GM12878 (cell line): ENCODE measurements around the gene MBD5. TPM values are rescaled to one million over a fixed set of nuclear protein-coding genes. Genes with fewer than 3 reads are reported as not detected.

Source experiments
- CBX5 ChIP-seq: sonication (generic); IDR thresholded peaks from 2 replicates; pipeline ENCODE4 v1.6.1; 2016; ENCODE audit warnings: low read depth, moderate library complexity, mild to moderate bottlenecking, inconsistent platforms
- ETV6 ChIP-seq, 2 experiments: fragments of 450-650 bp in 1 of 2; IDR thresholded peaks in 1 of 2; conservative IDR thresholded peaks in 1 of 2; 2 replicates each; pipeline ENCODE4 v1.6.1; 2014; ENCODE audit warnings: antibody characterized with exemption in 1 of 2, borderline replicate concordance in 1 of 2, low read depth in 1 of 2, mild to moderate bottlenecking in 1 of 2, moderate library complexity in 1 of 2
- FOS ChIP-seq: IDR thresholded peaks from 3 replicates; pipeline ENCODE4 v1.6.1; 2011; ENCODE audit warnings: borderline replicate concordance; ENCODE audit not compliant: insufficient read length; ENCODE audit errors: extremely low read depth
- FOXK2 ChIP-seq: fragments of 450-650 bp; IDR thresholded peaks from 2 replicates; pipeline ENCODE4 v1.6.1; 2017; ENCODE audit warnings: mild to moderate bottlenecking, moderate library complexity
- NFYA ChIP-seq: IDR thresholded peaks from 2 replicates; pipeline ENCODE4 v1.6.1; 2011; ENCODE audit warnings: low read depth, mild to moderate bottlenecking, low read length, improper control_type of control experiment, borderline replicate concordance
- POLR2AphosphoS2 ChIP-seq: IDR thresholded peaks from 2 replicates; pipeline ENCODE4 v1.6.1; 2011; ENCODE audit warnings: low read depth, mild to moderate bottlenecking, low read length, improper control_type of control experiment, moderate library complexity
- POLR2AphosphoS5 ChIP-seq: IDR thresholded peaks from 2 replicates; pipeline ENCODE4 v1.6.1; 2011; ENCODE audit warnings: mild to moderate bottlenecking, low read length, inconsistent platforms
- RUNX3 ChIP-seq: IDR thresholded peaks from 2 replicates; pipeline ENCODE4 v1.6.1; 2012; ENCODE audit warnings: low read length, inconsistent platforms
- SPI1 ChIP-seq: IDR thresholded peaks from 2 replicates; pipeline ENCODE4 v1.6.1; 2011; ENCODE audit warnings: low read depth, mild to moderate bottlenecking, low read length, moderate library complexity, borderline replicate concordance; ENCODE audit not compliant: insufficient read depth
- TBL1XR1 ChIP-seq: IDR thresholded peaks from 2 replicates; pipeline ENCODE4 v1.6.1; 2012; ENCODE audit warnings: low read depth, low read length, improper control_type of control experiment
- ZNF384 ChIP-seq: IDR thresholded peaks from 2 replicates; pipeline ENCODE4 v1.6.1; 2012; ENCODE audit warnings: low read depth, mild to moderate bottlenecking, low read length, improper control_type of control experiment, borderline replicate concordance
- polyA plus RNA-seq, 11 experiments: library from polyadenylated mRNA; depleted of rRNA in 4 of 11; unstranded in 6 of 11; stranded (reverse) in 5 of 11; fragments of >200 nt; fragmentation: Nextera tagmentation in 4 of 11; fragmentation: Illumina TruSeq in 1 of 11; extraction: Ambion mirVana in 4 of 11; extraction: Trizol in 1 of 11; gene quantifications; 1 replicate in 1 of 11; 2 replicates in 10 of 11; pipeline versions ENCODE4 v1.2.1 to v1.2.3, GENCODE V29; 2011 to 2016; ENCODE audit warnings: inconsistent platforms in 2 of 11, missing spikeins in 2 of 11, low read depth in 1 of 11
- total RNA-seq, 4 experiments: library from RNA; depleted of rRNA in 3 of 4; stranded (reverse); fragments of >200 nt in 3 of 4; fragmentation: Illumina TruSeq in 1 of 4; extraction: Trizol in 1 of 4; gene quantifications; 2 replicates each; pipeline versions ENCODE4 v1.2.1 to v1.2.3, GENCODE V29; 2013 to 2021
- TF ChIP-seq, protein P1 (sequence below): fragments of 450-650 bp; IDR thresholded peaks from 2 replicates; pipeline ENCODE4 v1.6.1; 2017; ENCODE audit warnings: mild to moderate bottlenecking
- TF ChIP-seq, protein P2 (sequence below): IDR thresholded peaks from 2 replicates; pipeline ENCODE4 v1.6.1; 2012; ENCODE audit warnings: low read depth, low read length, improper control_type of control experiment
- TF ChIP-seq, protein P3 (sequence below): fragments of 450-650 bp; IDR thresholded peaks from 2 replicates; pipeline ENCODE4 v1.6.1; 2018; ENCODE audit warnings: borderline replicate concordance, mild to moderate bottlenecking; ENCODE audit not compliant: partially characterized antibody
- TF ChIP-seq, protein P4 (sequence below): fragments of 150-350 bp; IDR thresholded peaks from 2 replicates; pipeline ENCODE4 v1.6.1; 2016; ENCODE audit warnings: low read depth, low read length

The MBD5 gene
- total and polyA plus RNA-seq, 10 of the 15 experiments (the other 5 are each of a cell fraction or from before 2014, with no cell fraction given) = 7.4 to 58.0 (median 21.2) TPM

DNA sequence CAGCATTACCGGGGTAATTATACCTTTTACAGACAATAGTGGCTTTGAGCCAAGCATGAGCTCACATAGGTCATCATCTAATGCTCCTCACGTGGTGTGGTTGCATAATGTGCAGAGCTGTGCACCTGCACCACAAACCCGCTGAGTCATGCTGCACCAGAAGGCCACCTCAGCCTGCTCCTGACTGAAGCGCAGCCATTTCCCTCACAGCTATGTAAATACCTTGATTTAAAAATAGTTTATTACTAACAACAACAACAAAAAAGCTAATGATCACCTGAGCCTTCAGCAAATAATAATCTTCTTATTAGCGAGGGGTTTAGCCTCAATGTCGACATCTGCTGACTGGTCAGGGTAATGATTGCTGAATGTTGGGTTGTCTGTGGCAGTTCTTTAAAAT is 238.8 kb downstream of the MBD5 start (continued):
- TF ChIP-seq, protein P1, sequence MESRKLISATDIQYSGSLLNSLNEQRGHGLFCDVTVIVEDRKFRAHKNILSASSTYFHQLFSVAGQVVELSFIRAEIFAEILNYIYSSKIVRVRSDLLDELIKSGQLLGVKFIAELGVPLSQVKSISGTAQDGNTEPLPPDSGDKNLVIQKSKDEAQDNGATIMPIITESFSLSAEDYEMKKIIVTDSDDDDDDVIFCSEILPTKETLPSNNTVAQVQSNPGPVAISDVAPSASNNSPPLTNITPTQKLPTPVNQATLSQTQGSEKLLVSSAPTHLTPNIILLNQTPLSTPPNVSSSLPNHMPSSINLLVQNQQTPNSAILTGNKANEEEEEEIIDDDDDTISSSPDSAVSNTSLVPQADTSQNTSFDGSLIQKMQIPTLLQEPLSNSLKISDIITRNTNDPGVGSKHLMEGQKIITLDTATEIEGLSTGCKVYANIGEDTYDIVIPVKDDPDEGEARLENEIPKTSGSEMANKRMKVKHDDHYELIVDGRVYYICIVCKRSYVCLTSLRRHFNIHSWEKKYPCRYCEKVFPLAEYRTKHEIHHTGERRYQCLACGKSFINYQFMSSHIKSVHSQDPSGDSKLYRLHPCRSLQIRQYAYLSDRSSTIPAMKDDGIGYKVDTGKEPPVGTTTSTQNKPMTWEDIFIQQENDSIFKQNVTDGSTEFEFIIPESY = peak; percentile 83; the same call in 1 of the 2 replicates
- TF ChIP-seq NFYA (no peak), ETV6 (conservative IDR thresholded peaks at IDR 0.05 in 1 of 2, IDR thresholded peaks at IDR 0.05 in 1 of 2; ENCODE audit: borderline replicate concordance in 1 of 2, low read depth in 1 of 2) (no peak), ZNF384 (no peak), POLR2AphosphoS2 (no peak), POLR2AphosphoS5 (no peak), TBL1XR1 (no peak), FOXK2 (no peak), FOS (no peak), CBX5 (peak; percentile 91; the same call in 1 of the 2 replicates), SPI1 (no peak), RUNX3 (no peak)
- TF ChIP-seq, protein P2, sequence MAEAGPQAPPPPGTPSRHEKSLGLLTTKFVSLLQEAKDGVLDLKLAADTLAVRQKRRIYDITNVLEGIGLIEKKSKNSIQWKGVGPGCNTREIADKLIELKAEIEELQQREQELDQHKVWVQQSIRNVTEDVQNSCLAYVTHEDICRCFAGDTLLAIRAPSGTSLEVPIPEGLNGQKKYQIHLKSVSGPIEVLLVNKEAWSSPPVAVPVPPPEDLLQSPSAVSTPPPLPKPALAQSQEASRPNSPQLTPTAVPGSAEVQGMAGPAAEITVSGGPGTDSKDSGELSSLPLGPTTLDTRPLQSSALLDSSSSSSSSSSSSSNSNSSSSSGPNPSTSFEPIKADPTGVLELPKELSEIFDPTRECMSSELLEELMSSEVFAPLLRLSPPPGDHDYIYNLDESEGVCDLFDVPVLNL = no peak
- TF ChIP-seq, protein P3, sequence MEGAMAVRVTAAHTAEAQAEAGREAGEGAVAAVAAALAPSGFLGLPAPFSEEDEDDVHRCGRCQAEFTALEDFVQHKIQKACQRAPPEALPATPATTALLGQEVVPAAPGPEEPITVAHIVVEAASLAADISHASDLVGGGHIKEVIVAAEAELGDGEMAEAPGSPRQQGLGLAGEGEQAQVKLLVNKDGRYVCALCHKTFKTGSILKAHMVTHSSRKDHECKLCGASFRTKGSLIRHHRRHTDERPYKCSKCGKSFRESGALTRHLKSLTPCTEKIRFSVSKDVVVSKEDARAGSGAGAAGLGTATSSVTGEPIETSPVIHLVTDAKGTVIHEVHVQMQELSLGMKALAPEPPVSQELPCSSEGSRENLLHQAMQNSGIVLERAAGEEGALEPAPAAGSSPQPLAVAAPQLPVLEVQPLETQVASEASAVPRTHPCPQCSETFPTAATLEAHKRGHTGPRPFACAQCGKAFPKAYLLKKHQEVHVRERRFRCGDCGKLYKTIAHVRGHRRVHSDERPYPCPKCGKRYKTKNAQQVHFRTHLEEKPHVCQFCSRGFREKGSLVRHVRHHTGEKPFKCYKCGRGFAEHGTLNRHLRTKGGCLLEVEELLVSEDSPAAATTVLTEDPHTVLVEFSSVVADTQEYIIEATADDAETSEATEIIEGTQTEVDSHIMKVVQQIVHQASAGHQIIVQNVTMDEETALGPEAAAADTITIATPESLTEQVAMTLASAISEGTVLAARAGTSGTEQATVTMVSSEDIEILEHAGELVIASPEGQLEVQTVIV = no peak
- TF ChIP-seq, protein P4, sequence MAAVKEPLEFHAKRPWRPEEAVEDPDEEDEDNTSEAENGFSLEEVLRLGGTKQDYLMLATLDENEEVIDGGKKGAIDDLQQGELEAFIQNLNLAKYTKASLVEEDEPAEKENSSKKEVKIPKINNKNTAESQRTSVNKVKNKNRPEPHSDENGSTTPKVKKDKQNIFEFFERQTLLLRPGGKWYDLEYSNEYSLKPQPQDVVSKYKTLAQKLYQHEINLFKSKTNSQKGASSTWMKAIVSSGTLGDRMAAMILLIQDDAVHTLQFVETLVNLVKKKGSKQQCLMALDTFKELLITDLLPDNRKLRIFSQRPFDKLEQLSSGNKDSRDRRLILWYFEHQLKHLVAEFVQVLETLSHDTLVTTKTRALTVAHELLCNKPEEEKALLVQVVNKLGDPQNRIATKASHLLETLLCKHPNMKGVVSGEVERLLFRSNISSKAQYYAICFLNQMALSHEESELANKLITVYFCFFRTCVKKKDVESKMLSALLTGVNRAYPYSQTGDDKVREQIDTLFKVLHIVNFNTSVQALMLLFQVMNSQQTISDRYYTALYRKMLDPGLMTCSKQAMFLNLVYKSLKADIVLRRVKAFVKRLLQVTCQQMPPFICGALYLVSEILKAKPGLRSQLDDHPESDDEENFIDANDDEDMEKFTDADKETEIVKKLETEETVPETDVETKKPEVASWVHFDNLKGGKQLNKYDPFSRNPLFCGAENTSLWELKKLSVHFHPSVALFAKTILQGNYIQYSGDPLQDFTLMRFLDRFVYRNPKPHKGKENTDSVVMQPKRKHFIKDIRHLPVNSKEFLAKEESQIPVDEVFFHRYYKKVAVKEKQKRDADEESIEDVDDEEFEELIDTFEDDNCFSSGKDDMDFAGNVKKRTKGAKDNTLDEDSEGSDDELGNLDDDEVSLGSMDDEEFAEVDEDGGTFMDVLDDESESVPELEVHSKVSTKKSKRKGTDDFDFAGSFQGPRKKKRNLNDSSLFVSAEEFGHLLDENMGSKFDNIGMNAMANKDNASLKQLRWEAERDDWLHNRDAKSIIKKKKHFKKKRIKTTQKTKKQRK = 0 out of 2 replicates have a peak, but pooled peaks have one; percentile 42
